ENCODE data around the gene LARGE1.

Gene LARGE1

DNA sequence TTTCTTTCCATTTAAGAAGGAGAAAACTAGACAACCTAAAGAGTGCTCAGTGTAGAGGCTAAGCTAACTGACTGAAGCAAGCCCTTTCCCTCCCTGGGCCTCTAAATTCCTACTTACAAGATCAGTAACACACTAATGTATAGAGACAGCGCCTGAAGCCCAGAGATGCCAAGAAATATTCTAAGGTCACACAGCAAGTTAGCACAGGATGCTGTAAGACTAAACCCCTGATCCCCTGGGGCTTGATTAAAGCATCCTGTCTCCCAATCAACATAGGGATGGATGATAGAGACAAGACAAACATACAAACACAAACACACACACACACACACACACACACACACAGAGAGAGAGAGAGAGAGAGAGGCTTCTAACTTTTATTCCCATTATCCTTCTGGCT lies 5.6 kb downstream of the LARGE1 start:
- no peak for DNase-seq (ENCODE audit: low read depth, low spot score)
- no peak overlapping the region for H3K27ac ChIP-seq

- H3K27ac ChIP-seq, result no peak overlapping the region
- no peak for DNase-seq (ENCODE audit: low read depth, low spot score)
These were observed 6.1 kb downstream of the LARGE1 start for GRCh38 chr22:33914131-33914530.

GRCh38 chr22:33913188-33913587 lies 7.1 kb downstream of the LARGE1 start:
- H3K27ac ChIP-seq, result no peak overlapping the region
- no peak for DNase-seq (ENCODE audit: low read depth, low spot score)

GRCh38 chr22:33909911-33910310 lies 10.4 kb downstream of the LARGE1 start:
- no peak for DNase-seq (ENCODE audit: low read depth, low spot score)

GRCh38 chr22:33909075-33909458 lies 11.2 kb downstream of the LARGE1 start:
- DNase-seq (ENCODE audit: low read depth, low spot score), result no peak

More at GRCh38 chr22:33909911-33910310, 10.4 kb downstream of the LARGE1 start:
- no peak overlapping the region for H3K27ac ChIP-seq

DNA sequence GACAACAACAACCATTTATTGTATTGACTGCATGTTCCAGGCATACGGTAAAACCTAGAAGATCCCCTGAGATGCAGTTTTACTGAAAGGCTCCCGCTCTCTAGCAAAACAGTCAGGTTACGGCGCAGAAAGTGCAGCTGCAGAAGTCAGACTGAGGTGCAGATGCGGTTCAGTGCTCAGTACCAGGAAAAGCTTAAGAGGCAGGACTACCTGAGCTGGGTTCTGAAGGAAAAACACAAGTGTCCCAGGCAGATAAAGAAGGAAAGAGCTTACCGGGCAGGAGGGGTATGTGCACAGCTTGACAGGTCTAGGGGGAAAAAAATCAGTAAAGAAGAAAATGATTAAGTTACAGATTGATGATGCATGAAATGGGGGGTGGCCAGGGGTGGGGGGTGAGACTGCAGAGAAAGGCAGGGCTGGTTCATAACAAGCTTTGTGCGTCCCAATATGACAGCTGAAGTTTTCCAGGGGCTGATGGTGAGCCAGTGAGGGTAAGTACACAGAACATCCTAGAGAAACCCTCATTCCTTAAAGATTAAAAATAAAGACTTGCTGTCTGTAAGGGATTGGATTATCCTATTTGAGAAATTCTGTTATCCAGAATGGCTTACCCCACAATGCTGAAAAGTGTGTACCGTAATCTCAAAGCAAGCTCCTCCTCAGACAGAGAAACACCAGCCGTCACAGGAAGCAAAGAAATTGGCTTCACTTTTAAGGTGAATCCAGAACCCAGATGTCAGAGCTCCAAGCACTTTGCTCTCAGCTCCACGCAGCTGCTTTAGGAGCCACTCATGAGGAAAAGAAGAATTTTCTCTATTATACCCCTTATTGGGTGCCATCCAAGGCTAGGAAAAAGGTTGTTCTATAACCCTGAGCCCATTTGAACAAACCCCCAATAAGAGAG lies 11.9 kb downstream of the LARGE1 start:
- DNase-seq (ENCODE audit: low read depth, low spot score), result no peak
- H3K27ac ChIP-seq, result no peak overlapping the region

More at GRCh38 chr22:33909075-33909458, 11.2 kb downstream of the LARGE1 start:
- H3K27ac ChIP-seq, result no peak overlapping the region

- H3K27ac ChIP-seq, result no peak overlapping the region
- DNase-seq (ENCODE audit: low read depth, low spot score), result no peak
These were observed 13.3 kb downstream of the LARGE1 start for GRCh38 chr22:33906954-33907353.

DNA sequence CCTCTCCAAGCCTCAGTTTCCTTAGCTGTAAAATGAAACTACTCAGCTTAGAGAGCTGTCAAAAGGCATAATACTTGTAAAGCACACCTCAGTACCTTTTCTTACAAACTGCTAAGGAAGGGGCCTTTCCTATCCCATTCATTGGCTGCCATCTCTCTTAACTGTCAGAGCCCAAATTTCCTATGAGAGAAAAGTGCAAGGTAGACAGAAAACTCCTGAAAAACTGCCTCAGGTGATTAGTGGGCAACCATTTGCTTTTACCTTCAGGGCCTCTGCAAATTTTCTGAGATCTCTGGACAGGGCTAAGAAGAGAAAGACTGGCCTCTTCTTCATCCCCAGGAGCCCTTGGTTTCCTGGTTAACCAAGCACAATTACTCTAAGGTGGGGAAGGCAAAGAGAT lies 13.8 kb downstream of the LARGE1 start:
- H3K27ac ChIP-seq, result no peak overlapping the region

DNA sequence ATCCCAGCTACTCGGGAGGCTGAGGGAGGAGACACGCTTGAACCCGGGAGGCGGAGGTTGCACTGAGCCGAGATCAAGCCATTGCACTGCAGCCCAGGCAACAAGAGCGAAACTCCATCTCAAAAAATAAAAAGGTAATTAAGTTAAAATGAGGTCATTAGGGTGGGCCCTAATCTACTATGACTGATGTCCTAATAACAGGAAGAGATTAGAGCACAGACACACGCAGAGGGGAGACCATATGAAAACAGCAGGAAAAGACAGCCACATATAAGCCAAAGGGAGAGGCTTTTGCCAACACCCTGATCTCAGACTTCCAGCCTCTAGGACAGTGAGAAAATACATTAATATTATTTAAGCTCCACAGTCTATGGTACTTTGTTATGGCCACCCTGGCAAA lies 17.3 kb downstream of the LARGE1 start:
- H3K27ac ChIP-seq, result no peak overlapping the region
- DNase-seq (ENCODE audit: low read depth, low spot score), result no peak

More for the DNA sequence above, 13.8 kb downstream of the LARGE1 start:
- DNase-seq (ENCODE audit: low read depth, low spot score), result no peak

- no peak overlapping the region for H3K27ac ChIP-seq
- no peak for DNase-seq (ENCODE audit: low read depth, low spot score)
These were observed 18.2 kb downstream of the LARGE1 start for GRCh38 chr22:33902073-33902472.

GRCh38 chr22:33898121-33898520 lies 22.2 kb downstream of the LARGE1 start:
- no peak overlapping the region for H3K27ac ChIP-seq
- no peak for DNase-seq (ENCODE audit: low read depth, low spot score)

GRCh38 chr22:33897448-33897835 lies 22.8 kb downstream of the LARGE1 start:
- DNase-seq (ENCODE audit: low read depth, low spot score), result no peak
- no peak overlapping the region for H3K27ac ChIP-seq

DNA sequence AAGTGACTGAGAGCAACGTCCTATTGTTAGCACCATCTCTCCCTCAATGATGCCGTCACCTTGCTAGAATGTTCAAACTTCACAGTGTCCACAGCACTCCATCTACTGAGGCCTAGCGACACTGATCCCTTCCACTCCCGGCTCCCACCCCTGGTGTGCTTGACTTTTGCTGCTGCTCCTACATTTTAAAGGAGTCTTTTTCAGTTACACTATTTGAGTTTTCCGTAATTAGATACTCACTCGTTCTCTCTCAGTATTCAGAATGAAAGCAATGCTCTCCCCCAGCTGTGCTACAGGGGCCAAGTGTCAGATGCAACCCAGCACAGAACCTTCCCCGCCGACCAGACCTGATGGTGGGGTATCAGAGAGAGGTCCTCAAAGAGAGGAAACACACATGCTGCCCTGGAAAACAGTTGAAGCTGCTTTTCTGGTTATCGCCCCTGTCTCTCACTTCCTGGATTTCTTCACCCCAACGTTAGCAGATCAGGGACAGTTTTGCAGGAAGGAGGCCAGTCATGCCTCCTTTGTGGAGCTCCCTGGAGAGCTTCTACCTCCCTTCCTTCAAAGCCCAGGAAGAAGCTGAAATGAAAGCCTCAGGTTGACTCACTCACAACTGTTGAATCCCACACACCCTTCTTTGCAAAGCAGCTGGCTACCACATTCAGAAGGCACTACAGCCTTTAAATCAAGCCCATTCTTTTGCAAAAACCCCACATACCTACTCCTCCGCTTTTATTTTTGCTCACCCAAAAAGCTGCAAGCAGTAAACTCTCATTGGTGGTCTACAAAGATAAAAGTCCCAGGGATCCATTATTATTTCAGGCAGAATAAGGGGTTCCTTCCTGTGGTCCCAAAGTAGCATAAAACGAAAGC lies 23.5 kb downstream of the LARGE1 start:
- DNase-seq (ENCODE audit: low read depth, low spot score), result no peak
- H3K27ac ChIP-seq, result no peak overlapping the region

DNA sequence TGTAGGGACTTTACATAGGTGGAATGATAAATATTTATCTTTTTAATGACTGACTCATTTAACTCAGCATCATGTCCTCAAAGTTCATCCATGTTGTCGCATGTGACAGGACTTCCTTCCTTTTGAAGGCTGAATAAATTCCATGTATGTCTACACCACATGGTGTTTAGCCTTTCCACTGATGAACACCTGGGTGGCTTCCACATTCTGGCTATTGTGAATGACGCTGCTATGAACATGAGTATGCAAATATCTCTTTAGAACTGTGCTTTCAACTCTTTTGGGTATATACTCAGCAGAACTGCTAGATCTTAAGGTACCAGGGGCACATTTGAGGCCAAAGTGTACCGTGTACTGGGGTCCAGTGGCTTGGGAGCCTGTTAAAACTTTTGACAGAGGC lies 24.1 kb downstream of the LARGE1 start:
- H3K27ac ChIP-seq, result no peak overlapping the region
- DNase-seq (ENCODE audit: low read depth, low spot score), result no peak

- H3K27ac ChIP-seq, result no peak overlapping the region
- no peak for DNase-seq (ENCODE audit: low read depth, low spot score)
These were observed 24.8 kb downstream of the LARGE1 start for GRCh38 chr22:33895444-33895843.

GRCh38 chr22:33894515-33894914 lies 25.8 kb downstream of the LARGE1 start:
- no peak for DNase-seq (ENCODE audit: low read depth, low spot score)
- no peak overlapping the region for H3K27ac ChIP-seq

- no peak for DNase-seq (ENCODE audit: low read depth, low spot score)
- no peak overlapping the region for H3K27ac ChIP-seq
These were observed 26.2 kb downstream of the LARGE1 start for GRCh38 chr22:33894036-33894435.

DNA sequence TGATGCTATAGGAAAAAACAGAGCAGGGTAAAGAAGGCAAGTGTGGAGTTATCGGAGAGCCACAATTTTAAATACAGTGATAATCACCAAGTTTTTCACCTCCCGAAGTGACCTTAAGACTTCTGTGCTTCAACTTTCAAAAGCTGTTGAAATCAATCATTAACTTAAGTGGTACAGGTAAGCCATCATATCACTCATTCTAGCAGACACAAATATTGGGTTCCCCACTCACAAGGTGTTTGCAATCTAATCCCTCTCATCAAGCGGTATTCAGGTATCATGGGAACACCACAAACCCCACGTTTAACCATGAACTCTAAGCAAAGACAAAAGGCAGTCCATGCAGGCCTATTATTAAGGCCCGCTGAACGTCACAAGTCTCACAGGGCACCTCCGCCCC lies 26.8 kb downstream of the LARGE1 start:
- DNase-seq (ENCODE audit: low read depth, low spot score), result no peak
- H3K27ac ChIP-seq, result no peak overlapping the region

DNA sequence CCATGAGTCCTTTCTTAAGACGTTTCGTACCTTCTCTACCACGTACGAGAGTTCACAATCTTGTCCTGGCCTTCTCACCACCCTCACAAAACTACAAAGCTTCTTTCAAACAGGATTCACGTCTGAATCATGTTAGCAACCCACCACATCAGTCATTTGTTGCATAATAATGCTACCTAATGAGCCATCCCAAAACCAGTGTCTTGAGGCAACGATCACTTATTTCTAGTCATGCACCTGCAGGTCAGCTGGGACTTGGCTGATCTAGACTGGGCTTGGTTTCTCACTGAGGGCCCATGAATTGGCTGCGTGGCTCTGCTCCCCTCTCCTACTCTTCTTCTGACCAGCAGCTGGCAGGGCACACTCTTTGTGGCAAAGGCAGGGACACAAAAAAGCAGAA lies 28.3 kb downstream of the LARGE1 start:
- no peak for DNase-seq (ENCODE audit: low read depth, low spot score)
- H3K27ac ChIP-seq, result no peak overlapping the region

- no peak for DNase-seq (ENCODE audit: low read depth, low spot score)
- H3K27ac ChIP-seq, result no peak overlapping the region
These were observed 28.8 kb downstream of the LARGE1 start for GRCh38 chr22:33891455-33891854.

GRCh38 chr22:33889748-33890147 lies 30.5 kb downstream of the LARGE1 start:
- DNase-seq (ENCODE audit: low read depth, low spot score), result no peak
- H3K27ac ChIP-seq, result no peak overlapping the region

Measured in epithelial cell of prostate (primary cell).